Activated CD8-positive, alpha-beta memory T cell treated with anti-CD3 and anti-CD28 coated beads, Interleukin-2, amount 50 U/mL, for 48 hours (primary cell): ENCODE measurements around the gene CHRNA4.

Experiments used
- DNase-seq: peaks from one replicate; pipeline ENCODE4 v3.0.0-alpha.2; 2020

The CHRNA4 gene

GRCh38 chr20:63376283-63377250, 15.4 kb upstream of the CHRNA4 start:
- no peak for DNase-seq

- DNase-seq = no peak
Measured at GRCh38 chr20:63375438-63375837, 14.3 kb upstream of the CHRNA4 start.

- DNase-seq = no peak
Measured at GRCh38 chr20:63374504-63374903, 13.4 kb upstream of the CHRNA4 start.

GRCh38 chr20:63373996-63374395, 12.8 kb upstream of the CHRNA4 start:
- DNase-seq = no peak

GRCh38 chr20:63372971-63373885, 12.1 kb upstream of the CHRNA4 start:
- DNase-seq = no peak

- no peak for DNase-seq
Measured at GRCh38 chr20:63371291-63371865, 10.2 kb upstream of the CHRNA4 start.

- no peak for DNase-seq
Measured at GRCh38 chr20:63370618-63371187, 9.6 kb upstream of the CHRNA4 start.

- DNase-seq = no peak
Measured at GRCh38 chr20:63369724-63370617, 8.8 kb upstream of the CHRNA4 start.

GRCh38 chr20:63369024-63369530, 7.9 kb upstream of the CHRNA4 start:
- DNase-seq = no peak

GRCh38 chr20:63368151-63368550, 7.0 kb upstream of the CHRNA4 start:
- DNase-seq = no peak

GRCh38 chr20:63367446-63368055, 6.4 kb upstream of the CHRNA4 start:
- DNase-seq = no peak

- DNase-seq = no peak
Measured at GRCh38 chr20:63366390-63367365, 5.5 kb upstream of the CHRNA4 start.

- DNase-seq = no peak
Measured at GRCh38 chr20:63365601-63366389, 4.6 kb upstream of the CHRNA4 start.

- no peak for DNase-seq
Measured at GRCh38 chr20:63364801-63365585, 3.8 kb upstream of the CHRNA4 start.

GRCh38 chr20:63363981-63364561, 2.9 kb upstream of the CHRNA4 start:
- no peak for DNase-seq

- no peak for DNase-seq
Measured at GRCh38 chr20:63363013-63363957, 2.1 kb upstream of the CHRNA4 start.
